Esophagus squamous epithelium (tissue), 5 donors: Measurements from ENCODE around the gene TGFBRAP1. TPM values are rescaled to one million over a fixed set of nuclear protein-coding genes. Genes with fewer than 3 reads are reported as not detected.

Experiments used
- DNase-seq: peaks from one replicate; lab custom pipeline; 2025; lab: John Stamatoyannopoulos, UW
- H3K27ac ChIP-seq, 4 donors: fragments of 200-600 bp; sonication (generic); one replicate each; pipeline ENCODE4 v1.5.1; 2016 to 2019; ENCODE audit warnings: mild to moderate bottlenecking in 1 of 4
- H3K27me3 ChIP-seq, 4 donors: fragments of 200-600 bp; sonication (generic); 1 replicate in 3 of 4; 2 replicates in 1 of 4; pipeline versions ENCODE4 v1.5.1 to v1.6.0; 2017 to 2021; ENCODE audit warnings: antibody characterized with exemption in 1 of 4
- H3K36me3 ChIP-seq, 3 donors: fragments of 200-600 bp; sonication (generic); one replicate each; pipeline ENCODE4 v1.5.1; 2016 to 2019
- H3K4me1 ChIP-seq, 3 donors: fragments of 200-600 bp; sonication (generic); one replicate each; pipeline ENCODE4 v1.5.1; 2017 to 2019
- H3K4me3 ChIP-seq, 4 donors: fragments of 200-600 bp; sonication (generic); 1 replicate in 3 of 4; 2 replicates in 1 of 4; pipeline ENCODE4 v1.5.1; 2016 to 2019; ENCODE audit warnings: mild to moderate bottlenecking in 2 of 4, moderate library complexity in 1 of 4
- H3K9me3 ChIP-seq, 3 donors: fragments of 200-600 bp; sonication (generic); one replicate each; pipeline ENCODE4 v1.5.1; 2016 to 2019
- CTCF ChIP-seq, 6 experiments: fragments of 450-650 bp in 4 of 6; fragments of 200-600 bp in 2 of 6; sonication (generic) in 2 of 6; IDR thresholded peaks; one replicate each; pipeline ENCODE4 v1.5.1; 2016 to 2019; ENCODE audit warnings: antibody characterized with exemption in 6 of 6, mild to moderate bottlenecking in 4 of 6, moderate library complexity in 4 of 6
- POLR2A ChIP-seq, 4 donors: fragments of 450-650 bp; IDR thresholded peaks; one replicate each; pipeline ENCODE4 v1.6.1; 2017; ENCODE audit warnings: antibody characterized with exemption in 4 of 4, mild to moderate bottlenecking in 4 of 4, moderate library complexity in 3 of 4
- WGBS, 2 donors: methylation state at CpG; one replicate each; pipeline ENCODE4 v1.1.5; 2018; 5-methylcytosine and 5-hydroxymethylcytosine counted together
- intact Hi-C: fragments of 100-400 bp; cut with DNase I; formaldehyde crosslinking; loops from one replicate; pipeline ENCODE4 v1.15.0; 2022
- total RNA-seq, 4 donors: library from RNA; depleted of rRNA; stranded (reverse); fragments of >200 nt; gene quantifications; one replicate each; pipeline ENCODE4 v1.1.0, GENCODE V29; 2016
- donor health status: DM: yes; HTN: yes; CAD: no.

The TGFBRAP1 gene
- total RNA-seq, 4 donors from 2014 or later: 11.7 to 24.6 (median 15.6) TPM

DNA sequence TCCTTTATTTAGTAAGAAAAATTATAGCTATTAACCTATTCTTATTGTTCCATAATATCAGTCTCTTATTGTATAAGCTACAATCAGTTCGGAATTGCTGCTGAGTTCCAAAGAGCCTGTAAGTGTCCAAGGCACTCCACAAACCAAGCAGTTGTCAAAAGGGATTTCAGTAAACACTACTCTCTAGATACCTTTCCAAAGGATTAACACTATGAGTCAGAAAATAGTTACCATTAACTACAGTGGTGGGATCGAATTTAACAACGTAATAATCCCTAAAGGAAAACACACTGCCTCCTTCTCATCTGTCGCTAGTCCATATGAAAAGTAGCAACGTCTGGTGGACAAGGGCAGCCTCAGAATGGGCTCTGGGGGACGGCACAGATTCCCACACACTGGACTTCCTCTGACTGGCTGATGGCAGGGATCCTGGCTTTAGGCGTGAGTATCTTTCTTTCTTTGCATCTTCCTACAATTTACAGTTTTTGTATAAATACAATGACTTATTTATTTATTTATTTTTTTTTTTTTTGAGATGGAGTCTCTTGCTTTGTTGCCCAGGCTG lies 8.8 kb downstream of the TGFBRAP1 start:
- 45 to 48% methylated on average over 7 of the region's 7 CpGs for WGBS, 2 donors
- TF ChIP-seq POLR2A (IDR thresholded peaks at IDR 0.05): no peak
- no peak for TF ChIP-seq CTCF (IDR thresholded peaks at IDR 0.05)
- intact Hi-C loops: no loop called here

GRCh38 chr2:105317937-105318336 lies 11.6 kb downstream of the TGFBRAP1 start:
- H3K27ac ChIP-seq: no peak overlapping the region
- H3K9me3 ChIP-seq: no peaks in the 10 kb centered on the region
- H3K4me3 ChIP-seq: no peak overlapping the region
- DNase-seq: no peak
- peaks cover 0 to 18% (median 6%) of the 10 kb centered on the region in 3 donors for H3K4me1 ChIP-seq
- no peak for TF ChIP-seq POLR2A (IDR thresholded peaks at IDR 0.05)
- TF ChIP-seq CTCF (IDR thresholded peaks at IDR 0.05): no peak
- H3K36me3 ChIP-seq: no peaks in the 10 kb centered on the region
- 80 to 82% methylated on average over 3 of the region's 3 CpGs for WGBS, 2 donors
- intact Hi-C loops: no loop called here
- H3K27me3 ChIP-seq: no peaks in the 10 kb centered on the region

More for the DNA sequence above, 8.8 kb downstream of the TGFBRAP1 start:
- no peaks in the 10 kb centered on the region for H3K9me3 ChIP-seq
- no peak overlapping the region for H3K4me3 ChIP-seq
- DNase-seq: no peak
- peaks cover 0 to 33% (median 6%) of the 10 kb centered on the region in 3 donors for H3K4me1 ChIP-seq
- no peak overlapping the region for H3K27ac ChIP-seq
- H3K27me3 ChIP-seq: no peaks in the 10 kb centered on the region
- H3K36me3 ChIP-seq: peaks cover 0 to 12% (median 0%) of the 10 kb centered on the region in 3 donors

- no peak for DNase-seq
- Histone ChIP-seq H3K4me3 (no peak overlapping the region), H3K27me3 (no peaks in the 10 kb centered on the region), H3K4me1 (peaks cover 0 to 9% (median 1%) of the 10 kb centered on the region in 3 donors), H3K36me3 (no peaks in the 10 kb centered on the region), H3K9me3 (no peaks in the 10 kb centered on the region), H3K27ac (no peak overlapping the region)
- no peak for TF ChIP-seq POLR2A (IDR thresholded peaks at IDR 0.05)
- TF ChIP-seq CTCF (IDR thresholded peaks at IDR 0.05): no peak
- 63 to 71% methylated on average over 3 of the region's 3 CpGs for WGBS, 2 donors
- intact Hi-C loops: no loop called here
Measured at GRCh38 chr2:105315314-105315713, 14.2 kb downstream of the TGFBRAP1 start.

DNA sequence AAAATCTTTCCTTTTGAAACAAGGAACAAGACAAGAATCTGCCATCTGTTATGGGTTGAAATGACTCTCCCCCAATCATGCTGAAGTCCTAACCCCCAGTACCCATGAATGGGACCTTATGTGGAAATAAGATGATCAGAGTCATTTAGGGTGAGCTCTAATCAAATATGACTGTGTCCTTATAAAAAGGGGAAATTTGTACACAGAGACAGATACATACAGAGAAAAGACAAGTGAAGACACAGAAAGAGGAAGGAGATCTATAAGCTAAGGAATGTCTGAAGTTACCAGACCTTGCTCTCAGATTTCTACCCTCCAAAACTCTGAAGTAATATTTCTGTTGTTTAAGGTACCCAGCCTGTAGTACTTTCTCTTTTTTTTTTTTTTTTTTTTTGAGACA lies 15.7 kb downstream of the TGFBRAP1 start:
- intact Hi-C loops: no loop called here
- no peak for DNase-seq
- peaks cover 0 to 3% (median 0%) of the 10 kb centered on the region in 3 donors for H3K4me1 ChIP-seq
- H3K9me3 ChIP-seq: no peaks in the 10 kb centered on the region
- no peak overlapping the region for H3K4me3 ChIP-seq
- peaks cover 0 to 4% (median 0%) of the 10 kb centered on the region in 3 donors for H3K36me3 ChIP-seq
- TF ChIP-seq POLR2A (IDR thresholded peaks at IDR 0.05) (no peak), CTCF (IDR thresholded peaks at IDR 0.05) (no peak)
- no peak overlapping the region for H3K27ac ChIP-seq
- H3K27me3 ChIP-seq: no peaks in the 10 kb centered on the region

DNA sequence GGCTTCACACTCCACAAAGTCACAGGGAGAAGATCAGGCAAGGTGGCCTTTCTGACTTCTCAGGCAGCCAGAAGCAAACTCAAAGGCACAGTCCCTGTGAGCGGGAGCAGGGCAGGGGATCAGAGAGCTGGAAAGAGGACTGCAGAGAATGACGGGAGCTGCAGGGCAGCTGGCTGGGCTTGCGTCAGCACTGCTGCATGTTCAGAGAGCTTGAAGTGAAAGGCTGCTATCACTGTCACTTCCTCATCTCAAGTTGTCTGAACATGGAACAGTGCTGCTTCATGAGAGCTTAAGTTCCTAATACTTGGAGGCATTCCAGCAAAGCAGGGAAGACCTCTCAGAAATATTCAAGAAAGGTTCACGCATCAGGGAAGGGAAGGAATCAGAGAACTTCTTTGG lies 20.4 kb downstream of the TGFBRAP1 start:
- Histone ChIP-seq H3K4me3 (no peak overlapping the region), H3K27me3 (no peaks in the 10 kb centered on the region), H3K9me3 (no peaks in the 10 kb centered on the region), H3K27ac (no peak overlapping the region), H3K36me3 (peaks cover 5 to 41% (median 18%) of the 10 kb centered on the region in 3 donors), H3K4me1 (no peaks in the 10 kb centered on the region)
- WGBS, 2 donors: 67 to 86% methylated on average over 4 of the region's 4 CpGs
- DNase-seq: no peak
- intact Hi-C loops: no loop called here
- TF ChIP-seq CTCF (IDR thresholded peaks at IDR 0.05): no peak
- no peak for TF ChIP-seq POLR2A (IDR thresholded peaks at IDR 0.05)
